HepG2 (cell line): ENCODE results near the gene SSBP4. TPM values are rescaled to one million over a fixed set of nuclear protein-coding genes. Genes with fewer than 3 reads are reported as not detected.

Source experiments
- ARNT ChIP-seq: fragments of 450-650 bp; IDR thresholded peaks from 2 replicates; pipeline ENCODE4 v1.6.1; 2017
- ATRX ChIP-seq: sonication (generic); formaldehyde crosslinking; IDR thresholded peaks from 2 replicates; pipeline ENCODE4 v1.4.0; 2020; ENCODE audit warnings: missing genetic modification reagents, borderline replicate concordance
- ELF4 ChIP-seq: sonication (generic); formaldehyde crosslinking; IDR thresholded peaks from 2 replicates; pipeline ENCODE4 v1.5.0; 2020; ENCODE audit warnings: missing genetic modification reagents, mild to moderate bottlenecking, moderate library complexity, borderline replicate concordance
- ETV5 ChIP-seq: IDR thresholded peaks from 2 replicates; pipeline ENCODE4 v1.6.1; 2018; ENCODE audit warnings: missing biosample characterization, missing genetic modification reagents, inconsistent platforms, borderline replicate concordance
- FOXP1 ChIP-seq, 2 experiments: fragments of 450-650 bp in 1 of 2; IDR thresholded peaks; 2 replicates each; pipeline ENCODE4 v1.6.1; 2017 to 2018; ENCODE audit warnings: antibody characterized with exemption in 1 of 2
- GZF1 ChIP-seq: sonication (generic); formaldehyde crosslinking; IDR thresholded peaks from 2 replicates; pipeline ENCODE4 v1.5.1; 2020; ENCODE audit warnings: mild to moderate bottlenecking, missing genetic modification reagents
- HOXA5 ChIP-seq: sonication (generic); formaldehyde crosslinking; IDR thresholded peaks from 2 replicates; pipeline ENCODE4 v1.4.0; 2020; ENCODE audit warnings: missing genetic modification reagents
- KLF16 ChIP-seq, 2 experiments: sonication (generic) in 1 of 2; formaldehyde crosslinking in 1 of 2; IDR thresholded peaks; 2 replicates each; pipeline versions ENCODE4 v1.6.1 to v1.8.0; 2016 to 2023; ENCODE audit warnings: missing genetic modification reagents in 2 of 2, missing compliant biosample characterization in 1 of 2
- MEIS2 ChIP-seq: sonication (generic); formaldehyde crosslinking; IDR thresholded peaks from 2 replicates; pipeline ENCODE4 v1.9.0; 2021; ENCODE audit warnings: mild to moderate bottlenecking, missing genetic modification reagents
- NKX3-1 ChIP-seq: sonication (generic); formaldehyde crosslinking; IDR thresholded peaks from 2 replicates; pipeline ENCODE4 v1.5.0; 2020; ENCODE audit warnings: missing genetic modification reagents
- REL ChIP-seq: sonication (generic); formaldehyde crosslinking; conservative IDR thresholded peaks from 2 replicates; pipeline ENCODE4 v1.8.0; 2022; ENCODE audit warnings: mild to moderate bottlenecking, missing genetic modification reagents, moderate library complexity
- RNF2 ChIP-seq: fragments of 450-650 bp; conservative IDR thresholded peaks from 2 replicates; pipeline ENCODE4 v1.6.1; 2016; ENCODE audit warnings: low read depth
- SP1 ChIP-seq, 2 experiments: fragments of 450-650 bp in 1 of 2; sonication (generic) in 1 of 2; formaldehyde crosslinking in 1 of 2; IDR thresholded peaks; 2 replicates each; pipeline versions ENCODE4 v1.4.0 to v1.6.1; 2016 to 2020; ENCODE audit warnings: missing genetic modification reagents in 1 of 2
- TBL1XR1 ChIP-seq: fragments of 150-350 bp; IDR thresholded peaks from 2 replicates; pipeline ENCODE4 v1.6.1; 2014; ENCODE audit warnings: borderline replicate concordance, low read length; ENCODE audit not compliant: partially characterized antibody
- ZNF274 ChIP-seq: sonication (generic); formaldehyde crosslinking; IDR thresholded peaks from 2 replicates; pipeline ENCODE4 v1.5.1; 2020; ENCODE audit warnings: mild to moderate bottlenecking, missing genetic modification reagents
- ZNF382 ChIP-seq: sonication (generic); formaldehyde crosslinking; IDR thresholded peaks from 2 replicates; pipeline ENCODE4 v1.5.0; 2020; ENCODE audit warnings: missing genetic modification reagents, mild to moderate bottlenecking, borderline replicate concordance
- ZNF567 ChIP-seq: sonication (generic); formaldehyde crosslinking; IDR thresholded peaks from 2 replicates; pipeline ENCODE4 v1.8.1; 2023; ENCODE audit warnings: mild to moderate bottlenecking, missing genetic modification reagents, borderline replicate concordance
- ZNF709 ChIP-seq: sonication (generic); formaldehyde crosslinking; IDR thresholded peaks from 2 replicates; pipeline ENCODE4 v1.5.0; 2020; ENCODE audit warnings: mild to moderate bottlenecking, missing genetic modification reagents
- polyA plus RNA-seq, 8 experiments: library from polyadenylated mRNA; depleted of rRNA in 3 of 8; stranded (reverse) in 7 of 8; unstranded in 1 of 8; fragments of >200 nt; fragmentation: Illumina TruSeq in 4 of 8; extraction: Trizol in 4 of 8; gene quantifications; 2 replicates each; pipeline versions ENCODE4 v1.2.1 to v1.2.3, GENCODE V29; 2011 to 2016; ENCODE audit warnings: low read depth in 4 of 8, missing spikeins in 1 of 8, mixed read lengths in 1 of 8; ENCODE audit not compliant: insufficient read depth in 1 of 8
- total RNA-seq, 5 experiments: library from RNA; depleted of rRNA; stranded (reverse); fragments of >200 nt; fragmentation: Illumina TruSeq; extraction: Trizol; gene quantifications; 2 replicates each; pipeline ENCODE4 v1.2.3, GENCODE V29; 2016; ENCODE audit warnings: low read depth in 1 of 5
- TF ChIP-seq, protein P1 (sequence below): sonication (generic); formaldehyde crosslinking; IDR thresholded peaks from 2 replicates; pipeline ENCODE4 v1.5.0; 2020; ENCODE audit warnings: mild to moderate bottlenecking, missing genetic modification reagents, borderline replicate concordance
- TF ChIP-seq, protein P2 (sequence below): sonication (generic); formaldehyde crosslinking; IDR thresholded peaks from 2 replicates; pipeline ENCODE4 v1.8.1; 2023; ENCODE audit warnings: mild to moderate bottlenecking, missing genetic modification reagents
- TF ChIP-seq, protein P3 (sequence below): sonication (generic); formaldehyde crosslinking; IDR thresholded peaks from 2 replicates; pipeline ENCODE4 v1.4.0; 2020; ENCODE audit warnings: mild to moderate bottlenecking, missing genetic modification reagents

The SSBP4 gene
- total and polyA plus RNA-seq, 2 of the 13 experiments (the other 11 are each of a cell fraction or from before 2014, with no cell fraction given): 20.8 to 39.5 TPM

DNA sequence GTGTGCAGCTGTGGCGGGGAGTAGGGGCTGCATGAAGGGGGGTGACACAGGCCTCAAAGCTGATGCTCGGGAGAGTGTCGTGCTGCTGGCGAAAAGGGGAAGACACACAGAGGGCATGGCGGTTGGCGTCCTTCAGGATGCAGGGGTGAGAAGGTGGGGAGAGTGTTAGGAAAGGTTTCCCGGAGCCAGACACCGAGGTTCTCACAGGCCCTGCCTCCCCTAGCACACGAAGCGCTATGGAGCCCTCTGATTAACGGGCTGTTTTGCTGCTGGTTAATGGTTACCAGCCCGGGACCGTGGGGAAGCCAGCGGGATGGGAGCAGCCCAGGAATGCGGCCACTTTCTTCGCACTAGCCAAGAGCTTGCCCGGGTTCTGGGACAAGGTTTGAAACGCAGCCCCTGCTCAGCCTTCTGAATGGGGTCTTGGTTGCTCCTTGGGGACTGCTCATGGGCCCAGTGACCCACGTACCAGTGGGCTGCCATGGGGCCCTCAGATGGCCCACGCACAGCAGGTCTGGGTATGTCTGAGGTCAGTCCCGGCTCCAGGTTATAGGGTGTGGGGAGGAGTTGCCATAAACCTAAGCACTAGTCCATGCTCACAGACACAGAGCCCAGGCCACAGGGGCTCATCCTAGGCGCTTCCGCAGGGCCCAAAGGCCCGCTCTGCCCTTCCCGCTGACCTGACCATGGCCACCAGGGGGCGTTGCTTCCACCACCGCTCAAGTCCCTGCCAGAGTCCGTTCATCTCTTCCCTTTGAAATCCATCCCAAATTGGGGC, 50.1 kb downstream of the SSBP4 start (continued):
- TF ChIP-seq, protein P1, sequence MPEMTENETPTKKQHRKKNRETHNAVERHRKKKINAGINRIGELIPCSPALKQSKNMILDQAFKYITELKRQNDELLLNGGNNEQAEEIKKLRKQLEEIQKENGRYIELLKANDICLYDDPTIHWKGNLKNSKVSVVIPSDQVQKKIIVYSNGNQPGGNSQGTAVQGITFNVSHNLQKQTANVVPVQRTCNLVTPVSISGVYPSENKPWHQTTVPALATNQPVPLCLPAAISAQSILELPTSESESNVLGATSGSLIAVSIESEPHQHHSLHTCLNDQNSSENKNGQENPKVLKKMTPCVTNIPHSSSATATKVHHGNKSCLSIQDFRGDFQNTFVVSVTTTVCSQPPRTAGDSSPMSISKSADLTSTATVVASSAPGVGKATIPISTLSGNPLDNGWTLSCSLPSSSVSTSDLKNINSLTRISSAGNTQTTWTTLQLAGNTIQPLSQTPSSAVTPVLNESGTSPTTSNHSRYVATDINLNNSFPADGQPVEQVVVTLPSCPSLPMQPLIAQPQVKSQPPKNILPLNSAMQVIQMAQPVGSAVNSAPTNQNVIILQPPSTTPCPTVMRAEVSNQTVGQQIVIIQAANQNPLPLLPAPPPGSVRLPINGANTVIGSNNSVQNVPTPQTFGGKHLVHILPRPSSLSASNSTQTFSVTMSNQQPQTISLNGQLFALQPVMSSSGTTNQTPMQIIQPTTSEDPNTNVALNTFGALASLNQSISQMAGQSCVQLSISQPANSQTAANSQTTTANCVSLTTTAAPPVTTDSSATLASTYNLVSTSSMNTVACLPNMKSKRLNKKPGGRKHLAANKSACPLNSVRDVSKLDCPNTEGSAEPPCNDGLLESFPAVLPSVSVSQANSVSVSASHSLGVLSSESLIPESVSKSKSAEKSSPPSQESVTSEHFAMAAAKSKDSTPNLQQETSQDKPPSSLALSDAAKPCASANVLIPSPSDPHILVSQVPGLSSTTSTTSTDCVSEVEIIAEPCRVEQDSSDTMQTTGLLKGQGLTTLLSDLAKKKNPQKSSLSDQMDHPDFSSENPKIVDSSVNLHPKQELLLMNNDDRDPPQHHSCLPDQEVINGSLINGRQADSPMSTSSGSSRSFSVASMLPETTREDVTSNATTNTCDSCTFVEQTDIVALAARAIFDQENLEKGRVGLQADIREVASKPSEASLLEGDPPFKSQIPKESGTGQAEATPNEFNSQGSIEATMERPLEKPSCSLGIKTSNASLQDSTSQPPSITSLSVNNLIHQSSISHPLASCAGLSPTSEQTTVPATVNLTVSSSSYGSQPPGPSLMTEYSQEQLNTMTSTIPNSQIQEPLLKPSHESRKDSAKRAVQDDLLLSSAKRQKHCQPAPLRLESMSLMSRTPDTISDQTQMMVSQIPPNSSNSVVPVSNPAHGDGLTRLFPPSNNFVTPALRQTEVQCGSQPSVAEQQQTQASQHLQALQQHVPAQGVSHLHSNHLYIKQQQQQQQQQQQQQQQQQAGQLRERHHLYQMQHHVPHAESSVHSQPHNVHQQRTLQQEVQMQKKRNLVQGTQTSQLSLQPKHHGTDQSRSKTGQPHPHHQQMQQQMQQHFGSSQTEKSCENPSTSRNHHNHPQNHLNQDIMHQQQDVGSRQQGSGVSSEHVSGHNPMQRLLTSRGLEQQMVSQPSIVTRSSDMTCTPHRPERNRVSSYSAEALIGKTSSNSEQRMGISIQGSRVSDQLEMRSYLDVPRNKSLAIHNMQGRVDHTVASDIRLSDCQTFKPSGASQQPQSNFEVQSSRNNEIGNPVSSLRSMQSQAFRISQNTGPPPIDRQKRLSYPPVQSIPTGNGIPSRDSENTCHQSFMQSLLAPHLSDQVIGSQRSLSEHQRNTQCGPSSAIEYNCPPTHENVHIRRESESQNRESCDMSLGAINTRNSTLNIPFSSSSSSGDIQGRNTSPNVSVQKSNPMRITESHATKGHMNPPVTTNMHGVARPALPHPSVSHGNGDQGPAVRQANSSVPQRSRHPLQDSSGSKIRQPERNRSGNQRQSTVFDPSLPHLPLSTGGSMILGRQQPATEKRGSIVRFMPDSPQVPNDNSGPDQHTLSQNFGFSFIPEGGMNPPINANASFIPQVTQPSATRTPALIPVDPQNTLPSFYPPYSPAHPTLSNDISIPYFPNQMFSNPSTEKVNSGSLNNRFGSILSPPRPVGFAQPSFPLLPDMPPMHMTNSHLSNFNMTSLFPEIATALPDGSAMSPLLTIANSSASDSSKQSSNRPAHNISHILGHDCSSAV: no peak
- TF ChIP-seq ZNF567 (CRISPR knock-in tag): no peak; the same call in 1 of the 2 replicates
- TF ChIP-seq GZF1 (CRISPR knock-in tag): no peak
- no peak for TF ChIP-seq MEIS2 (CRISPR knock-in tag)
- no peak for TF ChIP-seq SP1 (IDR thresholded peaks at IDR 0.05)
- TF ChIP-seq SP1 (CRISPR knock-in tag; IDR thresholded peaks at IDR 0.05): no peak
- no peak for TF ChIP-seq FOXP1 (IDR thresholded peaks at IDR 0.05)
- TF ChIP-seq FOXP1 (CRISPR knock-in tag; IDR thresholded peaks at IDR 0.05): 0 out of 2 replicates have a peak, but pooled peaks have one; percentile 31
- TF ChIP-seq REL (CRISPR knock-in tag): no peak
- TF ChIP-seq, protein P2, sequence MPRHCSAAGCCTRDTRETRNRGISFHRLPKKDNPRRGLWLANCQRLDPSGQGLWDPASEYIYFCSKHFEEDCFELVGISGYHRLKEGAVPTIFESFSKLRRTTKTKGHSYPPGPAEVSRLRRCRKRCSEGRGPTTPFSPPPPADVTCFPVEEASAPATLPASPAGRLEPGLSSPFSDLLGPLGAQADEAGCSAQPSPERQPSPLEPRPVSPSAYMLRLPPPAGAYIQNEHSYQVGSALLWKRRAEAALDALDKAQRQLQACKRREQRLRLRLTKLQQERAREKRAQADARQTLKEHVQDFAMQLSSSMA (CRISPR knock-in tag): no peak
- TF ChIP-seq ETV5 (CRISPR knock-in tag): no peak
- TF ChIP-seq, protein P3, sequence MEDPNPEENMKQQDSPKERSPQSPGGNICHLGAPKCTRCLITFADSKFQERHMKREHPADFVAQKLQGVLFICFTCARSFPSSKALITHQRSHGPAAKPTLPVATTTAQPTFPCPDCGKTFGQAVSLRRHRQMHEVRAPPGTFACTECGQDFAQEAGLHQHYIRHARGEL (CRISPR knock-in tag): no peak
- TF ChIP-seq NKX3-1: no peak
- no peak for TF ChIP-seq KLF16 (CRISPR knock-in tag; IDR thresholded peaks at IDR 0.05)
- TF ChIP-seq RNF2: no peak
- no peak for TF ChIP-seq ELF4
- no peak for TF ChIP-seq ZNF382
- TF ChIP-seq ARNT: no peak
- TF ChIP-seq ATRX: no peak
- TF ChIP-seq ZNF709 (CRISPR knock-in tag): 0 out of 2 replicates have a peak, but pooled peaks have one; percentile 27
- TF ChIP-seq HOXA5 (CRISPR knock-in tag): no peak
- TF ChIP-seq TBL1XR1: no peak
- no peak; the same call in 1 of the 2 replicates for TF ChIP-seq ZNF274 (CRISPR knock-in tag)
